Fibroblast of villous mesenchyme (primary cell): Measurements from ENCODE around the gene DLGAP1. TPM values are rescaled to one million over a fixed set of nuclear protein-coding genes. Genes with fewer than 3 reads are reported as not detected.
"Not testable (repeated sequence)": the region's sequence is repeated elsewhere in the genome, so short reads cannot be mapped to it uniquely, and the experiment has no call there.

ENCODE experiments used
- DNase-seq: peaks from one replicate; pipeline ENCODE4 v3.0.0-alpha.2; 2010; ENCODE audit warnings: low read depth
- H3K4me3 ChIP-seq: 2 replicates; pipeline ENCODE4 v1.5.1; 2011; ENCODE audit warnings: low read depth, mild to moderate bottlenecking, low read length
- CTCF ChIP-seq: IDR thresholded peaks from 2 replicates; pipeline ENCODE4 v1.5.1; 2012; ENCODE audit warnings: low read depth, mild to moderate bottlenecking, low read length; ENCODE audit not compliant: insufficient read depth
- total RNA-seq: library from RNA; depleted of rRNA; stranded (reverse); fragments of >200 nt; gene quantifications from 2 replicates; pipeline ENCODE4 v1.2.3, GENCODE V29; 2012

DLGAP1 gene
- under 0.01 and 0.86 TPM in 2 replicates for total RNA-seq

GRCh38 chr18:4455113-4455811 is at the start of gene DLGAP1:
Gene DLGAP1, minus strand, starts transcription at chr18:4455307.
- DNase-seq: peak; percentile 38
- H3K4me3 ChIP-seq: peak within 1 kb of the TSS; percentile 54
- no peak for TF ChIP-seq CTCF

- not testable (repeated sequence) for DNase-seq, H3K4me3 ChIP-seq
These were observed 39.7 kb upstream of the DLGAP1 start for GRCh38 chr18:4494703-4495284.

GRCh38 chr18:4468511-4468910 is 13.4 kb upstream of the DLGAP1 start:
- no peak for DNase-seq
- no peak for TF ChIP-seq CTCF

GRCh38 chr18:4454537-4455112 is 482 bp downstream of the DLGAP1 start:
- peak overlapping the region; percentile 54 for H3K4me3 ChIP-seq
- no peak for TF ChIP-seq CTCF

More at GRCh38 chr18:4468511-4468910, 13.4 kb upstream of the DLGAP1 start:
- no peak overlapping the region for H3K4me3 ChIP-seq

GRCh38 chr18:4453874-4454536 is 1.1 kb downstream of the DLGAP1 start:
- DNase-seq: no peak
- no peak for TF ChIP-seq CTCF
- peak overlapping the region; percentile 54 for H3K4me3 ChIP-seq

More at GRCh38 chr18:4454537-4455112, 482 bp downstream of the DLGAP1 start:
- DNase-seq: no peak

- no peak for DNase-seq
- H3K4me3 ChIP-seq: peak overlapping the region; percentile 54
- TF ChIP-seq CTCF: no peak
These were observed 1.6 kb downstream of the DLGAP1 start for GRCh38 chr18:4453567-4453873.

GRCh38 chr18:4450065-4450658 is 4.9 kb downstream of the DLGAP1 start:
- no peak for DNase-seq
- no peak overlapping the region for H3K4me3 ChIP-seq
- TF ChIP-seq CTCF: no peak
